A673 (cell line): ENCODE measurements around the gene SLCO3A1. TPM values are rescaled to one million over a fixed set of nuclear protein-coding genes. Genes with fewer than 3 reads are reported as not detected.

Source experiments
- BruUV-seq: library from RNA; stranded (reverse); fragments of 400-500 nt; replicated peaks from 2 replicates; lab custom pipeline; 2021; lab: Mats Ljungman, UMichigan
- CTCF ChIA-PET: fragments of 300-600 bp; sonication (Branson Sonifier 250); formaldehyde crosslinking; loops from one replicate; lab custom pipeline; 2022; ENCODE audit warnings: antibody characterized with exemption; lab: Charles Lee
- POLR2A ChIA-PET: fragments of 300-600 bp; sonication (Branson Sonifier 250); formaldehyde crosslinking; loops from one replicate; lab custom pipeline; 2022; ENCODE audit warnings: antibody characterized with exemption; ENCODE audit not compliant: low non-redundant PET; lab: Charles Lee
- DNase-seq: peaks from one replicate; pipeline ENCODE4 v3.0.0-alpha.2; 2015; ENCODE audit warnings: low spot score
- H3K27ac ChIP-seq: fragments of 200-600 bp; sonication (generic); 2 replicates; pipeline ENCODE4 v1.5.1; 2016; ENCODE audit warnings: mixed run types, low read depth, mild to moderate bottlenecking, mixed read lengths, antibody characterized with exemption, low read length; ENCODE audit not compliant: poor library complexity, severe bottlenecking
- H3K27me3 ChIP-seq: fragments of 200-600 bp; sonication (generic); replicated peaks from 2 replicates; pipeline ENCODE4 v1.6.1; 2017; ENCODE audit warnings: mixed run types, low read depth, mild to moderate bottlenecking, mixed read lengths, antibody characterized with exemption, low read length; ENCODE audit not compliant: insufficient read depth, poor library complexity
- H3K36me3 ChIP-seq: fragments of 200-600 bp; sonication (generic); 2 replicates; pipeline ENCODE4 v1.6.1; 2016; ENCODE audit warnings: mixed run types, mild to moderate bottlenecking, mixed read lengths, antibody characterized with exemption, low read length; ENCODE audit not compliant: insufficient read depth, poor library complexity, severe bottlenecking
- H3K4me1 ChIP-seq: fragments of 200-600 bp; sonication (generic); 2 replicates; pipeline ENCODE4 v1.6.1; 2017; ENCODE audit warnings: mixed run types, mild to moderate bottlenecking, mixed read lengths, antibody characterized with exemption, low read length; ENCODE audit not compliant: insufficient read depth, poor library complexity, severe bottlenecking
- H3K4me3 ChIP-seq: fragments of 200-600 bp; sonication (generic); 2 replicates; pipeline ENCODE4 v1.5.1; 2016; ENCODE audit warnings: low read depth, mixed run types, mild to moderate bottlenecking, mixed read lengths, low read length; ENCODE audit not compliant: poor library complexity, severe bottlenecking
- H3K9me3 ChIP-seq: fragments of 200-600 bp; sonication (generic); 2 replicates; pipeline ENCODE4 v1.6.1; 2016; ENCODE audit warnings: mixed run types, low read depth, mild to moderate bottlenecking, mixed read lengths, antibody characterized with exemption, low read length; ENCODE audit not compliant: poor library complexity, severe bottlenecking
- CTCF ChIP-seq: fragments of 300-800, 200-600 bp; sonication (generic); conservative IDR thresholded peaks from 2 replicates; pipeline ENCODE4 v1.5.1; 2017; ENCODE audit warnings: low read depth, mild to moderate bottlenecking, antibody characterized with exemption, low read length, moderate library complexity, mixed read lengths
- EZH2 ChIP-seq: fragments of 200-600 bp; sonication (generic); IDR thresholded peaks from 2 replicates; pipeline ENCODE4 v1.6.1; 2017; ENCODE audit warnings: borderline replicate concordance, low read depth, mild to moderate bottlenecking, mixed read lengths, antibody characterized with exemption, low read length; ENCODE audit not compliant: poor library complexity, severe bottlenecking
- intact Hi-C: fragments of 100-400 bp; cut with micrococcal nuclease; formaldehyde crosslinking; loops from one replicate; pipeline ENCODE4 v1.10.0; 2022; ENCODE audit not compliant: unreplicated experiment
- total RNA-seq: library from RNA; stranded (reverse); gene quantifications from 2 replicates; pipeline ENCODE4 v1.2.3, GENCODE V29; 2021

Gene SLCO3A1
- total RNA-seq, 1 experiment from 2014 or later: 16.6 TPM

- peaks cover 9% of the 10 kb centered on the region for H3K9me3 ChIP-seq
- H3K27me3 ChIP-seq: no peaks in the 10 kb centered on the region
- intact Hi-C loops: no loop called here
- BruUV-seq: no TSS peak
- no peaks in the 10 kb centered on the region for H3K4me1 ChIP-seq
- CTCF ChIA-PET: no interaction called here
- no peak overlapping the region for H3K4me3 ChIP-seq
- no peak overlapping the region for H3K27ac ChIP-seq
- no peak for TF ChIP-seq EZH2
- no peak for TF ChIP-seq CTCF
- H3K36me3 ChIP-seq: no peaks in the 10 kb centered on the region
- DNase-seq: no peak
- POLR2A ChIA-PET: no interaction called here
These were observed 36.6 kb upstream of the SLCO3A1 start for GRCh38 chr15:91816942-91817341.

GRCh38 chr15:91821458-91821857 lies 32.0 kb upstream of the SLCO3A1 start:
- no peak for TF ChIP-seq EZH2
- TF ChIP-seq CTCF: no peak
- ChIA-PET POLR2A (no interaction called here), CTCF (no interaction called here)
- DNase-seq: no peak
- BruUV-seq: no TSS peak
- no peaks in the 10 kb centered on the region for H3K36me3 ChIP-seq
- H3K27ac ChIP-seq: no peak overlapping the region
- intact Hi-C loops: no loop called here
- H3K4me3 ChIP-seq: no peak overlapping the region
- no peaks in the 10 kb centered on the region for H3K4me1 ChIP-seq
- H3K9me3 ChIP-seq: no peaks in the 10 kb centered on the region
- H3K27me3 ChIP-seq: no peaks in the 10 kb centered on the region

GRCh38 chr15:91824256-91824655 lies 29.3 kb upstream of the SLCO3A1 start:
- no peak overlapping the region for H3K4me3 ChIP-seq
- CTCF ChIA-PET: no interaction called here

More at GRCh38 chr15:91824256-91824655, 29.3 kb upstream of the SLCO3A1 start:
- DNase-seq: no peak
- TF ChIP-seq CTCF (no peak), EZH2 (no peak)
- POLR2A ChIA-PET: no interaction called here
- H3K4me1 ChIP-seq: no peaks in the 10 kb centered on the region
- no peaks in the 10 kb centered on the region for H3K27me3 ChIP-seq
- no peaks in the 10 kb centered on the region for H3K36me3 ChIP-seq
- no TSS peak for BruUV-seq
- no peak overlapping the region for H3K27ac ChIP-seq
- intact Hi-C loops: no loop called here
- H3K9me3 ChIP-seq: no peaks in the 10 kb centered on the region
